Islet precursor cell (in vitro differentiated cells): Measurements from ENCODE around the gene NDE1.
"Not testable (repeated sequence)": the region's sequence is repeated elsewhere in the genome, so short reads cannot be mapped to it uniquely, and the experiment has no call there.

Source experiments
- DNase-seq: peaks from one replicate; pipeline ENCODE4 v3.0.0-alpha.2; 2018

Gene NDE1, protein sequence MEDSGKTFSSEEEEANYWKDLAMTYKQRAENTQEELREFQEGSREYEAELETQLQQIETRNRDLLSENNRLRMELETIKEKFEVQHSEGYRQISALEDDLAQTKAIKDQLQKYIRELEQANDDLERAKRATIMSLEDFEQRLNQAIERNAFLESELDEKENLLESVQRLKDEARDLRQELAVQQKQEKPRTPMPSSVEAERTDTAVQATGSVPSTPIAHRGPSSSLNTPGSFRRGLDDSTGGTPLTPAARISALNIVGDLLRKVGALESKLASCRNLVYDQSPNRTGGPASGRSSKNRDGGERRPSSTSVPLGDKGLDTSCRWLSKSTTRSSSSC

GRCh38 chr16:15650019-15650697, at the start of gene NDE1:
TSS of gene NDE1 (plus strand) at chr16:15650245. CDS start at chr16:15664779, 14,534 bp downstream.
- peak; percentile 97 for DNase-seq

- peak; percentile 69 for DNase-seq
Measured at GRCh38 chr16:15601212-15601879, 48.7 kb upstream of the NDE1 start.

DNA sequence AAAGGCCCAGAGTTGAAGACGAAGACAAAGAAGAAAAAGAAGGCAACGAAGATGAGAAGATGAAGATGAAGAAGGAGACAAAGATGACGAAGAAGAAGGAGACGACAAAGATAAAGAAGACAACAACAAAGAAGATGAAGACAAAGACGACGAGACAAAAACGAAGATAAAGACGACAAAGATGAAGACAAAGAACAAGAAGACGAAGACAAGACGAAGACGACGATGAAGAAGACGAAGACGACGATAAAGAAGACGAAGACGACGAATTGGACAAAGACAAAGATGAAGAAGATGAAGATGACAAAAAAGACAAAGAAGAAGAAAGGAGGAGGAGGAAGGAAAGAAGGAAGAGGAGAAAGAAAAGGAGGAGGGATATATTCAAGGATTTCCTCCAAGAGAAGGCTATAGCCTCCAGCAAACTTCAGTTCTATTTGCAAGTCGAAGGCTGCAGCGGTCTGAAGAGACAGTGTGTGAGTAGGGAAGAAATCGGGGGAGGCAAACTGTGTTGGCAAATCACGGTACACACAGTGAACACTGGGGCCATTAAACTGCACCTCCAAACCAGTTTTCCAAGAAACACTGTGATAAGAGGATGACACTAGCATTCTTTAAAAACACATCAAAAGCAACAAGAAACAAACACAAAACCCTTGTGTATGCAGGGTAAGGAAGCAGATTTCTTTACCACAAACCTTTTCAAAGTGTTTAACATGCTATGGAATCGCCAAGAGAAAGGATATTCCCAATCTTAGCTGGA, 47.6 kb upstream of the NDE1 start:
- no peak for DNase-seq

DNA sequence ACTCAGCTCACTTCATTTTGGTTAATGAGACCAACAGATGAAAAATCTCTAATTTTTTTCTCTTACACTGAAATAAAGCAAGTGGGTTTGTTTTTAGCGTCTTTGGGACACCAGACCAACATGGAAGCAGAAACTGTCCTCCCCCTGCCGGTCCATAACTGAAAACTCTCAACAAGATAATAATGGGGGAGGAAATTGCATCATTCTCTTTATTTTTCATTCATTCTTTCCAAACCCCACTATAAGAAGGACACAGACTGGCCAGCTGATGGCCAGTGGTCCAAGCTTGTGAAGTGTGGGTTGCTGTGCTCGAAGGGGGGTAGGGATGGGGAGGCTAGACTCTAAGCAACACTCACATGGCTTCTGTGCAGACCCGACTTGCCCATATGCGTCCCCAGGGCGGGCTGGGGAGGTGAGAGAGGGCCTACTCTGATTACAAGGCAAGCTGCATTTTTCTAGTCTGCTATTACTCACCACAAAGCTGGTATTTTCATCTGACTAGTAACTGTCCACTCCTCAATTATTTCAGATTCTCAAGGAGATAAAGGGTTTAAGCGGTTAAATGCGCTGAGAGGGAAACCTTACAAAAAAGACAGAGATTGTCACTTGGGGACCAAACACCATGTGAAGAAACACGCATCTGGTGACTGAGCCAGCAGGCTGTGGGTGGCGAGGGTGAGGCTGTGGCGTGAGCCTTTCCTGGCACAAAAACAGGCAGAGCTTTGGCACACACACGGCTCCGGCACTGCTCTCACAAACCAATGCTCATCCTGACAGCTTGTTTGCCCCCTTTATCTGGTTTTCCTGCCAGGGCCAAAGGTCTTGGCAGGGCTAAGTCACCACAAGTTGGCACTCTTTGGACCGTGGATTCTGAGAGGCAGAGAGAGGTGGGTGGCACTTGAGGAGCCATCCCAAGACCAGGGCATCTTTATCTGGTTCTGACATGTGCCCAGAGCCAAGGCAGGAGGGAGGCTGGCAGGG, 45.3 kb upstream of the NDE1 start:
- DNase-seq, result peak; percentile 69

DNA sequence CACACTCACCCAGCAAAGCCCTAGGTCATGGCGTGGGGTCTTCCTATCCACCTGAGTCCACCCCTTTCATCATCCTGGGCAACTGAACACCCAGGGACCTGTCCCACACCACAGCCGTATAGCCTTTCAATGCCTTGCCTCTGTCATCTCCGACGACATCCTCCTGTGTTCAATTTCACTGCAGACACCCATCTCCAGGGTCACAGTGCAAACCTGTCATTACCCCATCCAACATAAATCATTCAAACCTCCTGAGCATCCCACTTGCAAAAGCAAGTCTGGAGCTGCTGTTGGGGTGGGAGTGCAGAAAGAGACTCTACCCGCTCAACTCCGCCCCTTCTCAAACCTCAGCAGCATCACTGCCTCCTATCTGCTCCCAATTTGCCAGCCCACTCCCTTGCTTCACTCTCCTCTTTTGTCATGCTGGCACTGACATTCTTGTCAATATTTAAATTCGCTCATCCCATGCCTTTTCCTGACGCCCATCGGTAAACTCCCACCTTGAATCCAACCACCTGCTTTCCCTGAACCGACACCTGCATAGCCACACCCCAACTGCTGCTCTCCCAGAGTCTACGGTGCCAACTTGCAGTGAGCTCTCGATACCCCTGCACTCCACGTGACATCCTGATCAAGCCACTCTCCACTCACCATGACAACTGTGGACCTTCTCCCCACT, 44.1 kb upstream of the NDE1 start:
- DNase-seq, result no peak

DNA sequence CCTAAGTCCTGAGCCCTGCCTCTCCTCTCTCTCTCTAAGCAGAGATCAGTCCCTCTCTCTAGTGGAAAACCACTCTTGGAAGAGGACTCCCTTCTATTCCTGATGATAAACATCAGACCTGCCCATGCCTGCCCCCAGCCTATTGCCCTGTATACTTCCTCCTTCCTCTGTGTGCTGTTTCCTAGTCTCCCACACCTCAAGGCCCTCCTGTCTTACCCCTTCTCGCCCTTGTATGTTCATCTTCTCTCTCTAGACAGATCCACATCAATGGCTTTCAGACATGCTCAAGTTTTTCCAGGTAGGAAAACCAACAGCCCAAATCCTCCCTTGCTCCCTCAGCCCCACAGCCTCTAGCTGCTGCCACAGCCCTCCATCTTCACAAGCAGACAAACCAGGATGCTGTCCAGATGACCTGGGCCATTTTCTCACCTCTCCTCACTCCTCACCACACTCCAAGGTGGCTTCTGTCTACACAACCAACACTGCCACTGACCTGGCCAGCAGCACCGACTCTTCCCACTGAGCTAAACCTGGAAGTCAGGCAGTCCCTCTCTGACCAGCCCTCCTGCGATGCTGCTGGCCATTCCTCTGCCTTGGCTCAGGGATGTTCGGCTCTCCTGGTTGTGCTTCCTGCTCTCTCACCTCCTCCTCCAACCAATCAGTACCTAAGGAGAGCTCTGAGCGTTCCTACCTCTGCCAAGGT, 43.4 kb upstream of the NDE1 start:
- DNase-seq, result no peak

DNA sequence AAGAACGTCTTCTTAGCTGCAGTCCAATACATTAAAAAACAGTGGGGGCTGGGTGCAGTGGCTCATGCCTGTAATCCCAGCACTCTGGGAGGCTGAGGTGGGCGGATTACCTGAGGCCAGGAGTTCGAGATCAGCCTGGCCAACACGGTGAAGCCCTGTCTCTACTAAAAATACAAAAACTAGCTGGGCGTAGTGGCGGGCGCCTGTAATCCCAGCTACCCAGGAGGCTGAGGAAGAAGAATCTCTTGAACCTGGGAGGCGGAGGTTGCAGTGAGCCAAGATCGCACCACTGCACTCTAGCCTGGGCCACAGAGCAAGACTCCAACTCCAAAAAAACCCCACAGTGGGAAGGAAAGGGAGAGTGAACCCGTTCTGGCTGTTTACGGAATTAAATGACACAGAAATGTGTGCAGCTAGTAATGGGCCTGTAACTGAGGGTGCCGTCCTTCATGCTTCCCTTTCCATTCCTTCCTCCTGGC, 42.8 kb upstream of the NDE1 start:
- DNase-seq, result not testable (repeated sequence)

DNA sequence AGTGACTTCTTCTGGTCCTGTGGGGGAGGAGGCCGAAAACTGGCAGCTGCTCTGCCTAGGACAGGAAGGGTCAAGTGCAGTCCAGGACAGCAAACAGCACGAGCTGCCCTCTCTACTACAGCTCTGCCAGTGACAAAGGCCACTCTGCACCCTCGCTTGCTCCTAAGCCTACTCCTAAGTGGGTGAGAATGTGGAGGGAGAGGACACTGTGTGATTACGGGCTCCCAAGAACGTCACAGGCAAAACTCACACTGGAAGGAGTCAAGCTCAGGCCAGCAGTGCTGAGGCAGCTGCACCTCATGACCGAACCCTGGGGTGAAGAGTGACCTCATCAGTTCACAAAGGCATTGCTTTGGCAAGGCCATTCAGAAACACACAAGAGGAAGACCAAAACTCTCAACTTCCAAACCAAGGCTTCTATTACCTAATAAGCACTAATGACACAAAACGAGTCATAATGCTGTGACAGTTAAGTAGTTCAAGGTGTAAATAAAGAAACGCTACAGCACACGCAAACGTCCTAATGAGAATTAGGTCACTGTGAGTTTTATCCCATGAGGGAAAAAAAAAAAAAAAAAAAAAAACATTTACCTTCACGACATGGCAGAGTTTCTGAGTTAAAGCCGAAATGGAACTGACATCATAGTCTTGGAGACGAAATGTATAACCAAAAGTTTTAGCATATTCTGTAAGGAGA, 42.2 kb upstream of the NDE1 start:
- DNase-seq, result no peak

DNA sequence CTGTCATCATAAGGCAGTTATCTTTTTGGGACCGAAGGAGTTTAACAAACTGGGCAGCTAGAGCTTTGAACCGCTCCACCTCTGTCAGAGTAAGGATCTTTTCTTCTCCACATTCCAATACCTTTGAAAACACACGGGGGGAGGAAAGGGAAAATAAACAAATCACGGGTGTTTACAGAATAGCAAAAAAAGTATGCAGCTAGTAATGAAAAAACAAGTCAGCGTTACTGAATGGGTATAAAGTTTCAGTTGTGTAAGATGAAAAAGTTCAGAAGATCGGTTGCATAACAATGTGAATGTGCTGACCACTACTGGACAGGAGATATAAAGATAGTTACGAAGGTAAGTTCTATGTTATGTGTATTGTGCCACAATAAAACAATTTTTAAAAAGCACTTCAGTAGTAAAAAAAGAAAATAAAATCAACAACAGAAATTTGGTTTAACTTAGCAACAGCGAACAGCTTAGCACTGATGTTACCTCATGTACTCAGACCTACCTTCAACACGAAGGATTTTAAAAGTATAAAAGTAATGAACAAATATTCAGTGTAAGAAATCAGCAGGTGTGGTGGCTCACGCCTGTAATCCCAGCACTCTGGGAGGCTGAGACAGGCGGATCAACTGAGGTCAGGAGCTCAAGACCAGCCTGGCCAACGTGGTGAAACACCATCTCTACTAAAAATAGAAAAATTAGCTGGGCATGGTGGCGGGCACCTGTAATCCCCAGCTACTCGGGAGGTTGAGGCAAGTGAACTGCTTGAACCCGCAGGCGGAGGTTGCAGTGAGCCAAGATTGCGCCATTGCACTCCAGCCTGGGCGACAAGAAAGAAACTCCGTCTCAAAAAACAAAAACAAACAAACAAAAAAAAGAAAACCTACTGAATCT, 41.4 kb upstream of the NDE1 start:
- DNase-seq, result no peak

GRCh38 chr16:15609286-15609649, 40.8 kb upstream of the NDE1 start:
- no peak for DNase-seq

- no peak for DNase-seq
Measured at GRCh38 chr16:15610369-15610871, 39.6 kb upstream of the NDE1 start.

- no peak for DNase-seq
Measured at GRCh38 chr16:15611610-15612009, 38.4 kb upstream of the NDE1 start.

- DNase-seq, result no peak
Measured at GRCh38 chr16:15613676-15614075, 36.4 kb upstream of the NDE1 start.

DNA sequence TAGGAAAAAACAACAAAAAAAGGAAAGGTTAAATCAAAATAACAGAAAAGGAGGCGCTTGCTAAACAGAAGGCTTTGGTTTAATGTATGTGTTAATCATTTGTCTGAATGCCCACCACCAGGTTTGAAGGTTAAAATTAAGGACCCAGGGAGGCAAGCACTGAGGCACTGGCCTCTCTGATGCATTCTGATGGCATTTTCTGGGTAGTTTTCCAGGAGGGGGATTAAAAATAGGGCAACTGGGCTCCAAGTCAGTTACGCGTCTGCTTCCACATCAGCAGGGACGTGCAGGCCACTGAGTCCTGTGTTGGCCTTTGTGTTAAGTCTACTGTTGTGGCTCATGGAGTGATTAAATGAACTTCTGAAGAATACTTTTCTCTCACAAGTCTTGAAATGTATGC, 34.0 kb upstream of the NDE1 start:
- DNase-seq, result no peak

DNA sequence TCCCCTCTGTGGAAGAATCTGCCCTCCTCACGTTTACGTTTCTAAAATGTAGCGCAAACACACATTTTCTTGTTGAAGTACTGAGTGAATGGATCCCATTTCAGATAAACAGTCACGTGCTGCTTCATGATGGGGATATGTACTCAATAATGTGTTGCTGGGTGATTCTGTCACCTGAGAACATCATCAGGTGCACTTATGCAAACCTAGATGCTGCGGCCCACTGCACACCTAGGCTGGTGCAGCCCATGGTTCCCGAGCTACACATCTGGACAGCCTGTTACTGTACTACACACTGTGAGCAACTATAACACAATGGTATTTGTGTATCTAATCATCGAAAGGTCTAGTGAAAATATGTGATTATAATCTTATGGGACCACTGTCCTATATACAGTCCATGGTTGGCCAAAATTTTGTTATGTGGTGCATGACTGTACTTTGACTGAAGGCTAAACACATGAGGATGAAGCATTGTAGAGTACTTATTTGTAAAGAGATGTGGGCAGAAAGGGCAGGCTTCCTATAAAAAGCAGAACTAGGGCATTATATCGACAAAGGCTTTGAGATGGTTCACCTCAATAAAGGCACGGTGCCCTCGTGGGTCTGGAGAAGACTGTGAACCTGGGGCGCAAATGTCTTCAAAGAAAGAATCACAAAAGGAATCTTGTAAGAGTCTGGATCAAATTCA, 33.4 kb upstream of the NDE1 start:
- DNase-seq, result no peak

DNA sequence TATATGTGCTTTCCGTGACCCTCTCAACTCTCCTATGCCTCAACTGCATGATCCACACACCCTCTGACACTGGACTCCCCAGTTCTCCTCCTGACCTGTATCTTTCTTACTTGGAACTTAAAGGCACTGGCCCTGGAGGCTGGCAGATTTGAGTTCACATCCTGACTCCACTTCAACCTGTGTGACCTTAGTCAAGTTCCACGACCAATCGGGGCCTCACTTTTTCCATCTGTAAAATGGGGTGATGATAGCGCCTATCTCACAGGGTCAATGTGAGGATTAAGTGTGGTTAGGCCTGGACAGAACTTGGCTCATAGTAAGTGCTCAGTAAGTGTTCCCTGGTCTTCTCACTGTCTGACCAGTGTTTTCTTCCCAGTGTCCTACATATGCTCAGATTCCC, 32.1 kb upstream of the NDE1 start:
- no peak for DNase-seq

GRCh38 chr16:15618392-15618791, 31.7 kb upstream of the NDE1 start:
- DNase-seq, result no peak

- no peak for DNase-seq
Measured at GRCh38 chr16:15620611-15621195, 29.3 kb upstream of the NDE1 start.
